Middle frontal gyrus (tissue), 1 donor: Measurements from ENCODE around the gene PPM1E.
"Not testable (repeated sequence)": the region's sequence is repeated elsewhere in the genome, so short reads cannot be mapped to it uniquely, and the experiment has no call there.

Experiments used
- DNase-seq: peaks from one replicate; pipeline ENCODE4 v3.0.0-alpha.2; 2015; ENCODE audit warnings: low spot score; ENCODE audit errors: extremely low spot score

PPM1E gene

DNA sequence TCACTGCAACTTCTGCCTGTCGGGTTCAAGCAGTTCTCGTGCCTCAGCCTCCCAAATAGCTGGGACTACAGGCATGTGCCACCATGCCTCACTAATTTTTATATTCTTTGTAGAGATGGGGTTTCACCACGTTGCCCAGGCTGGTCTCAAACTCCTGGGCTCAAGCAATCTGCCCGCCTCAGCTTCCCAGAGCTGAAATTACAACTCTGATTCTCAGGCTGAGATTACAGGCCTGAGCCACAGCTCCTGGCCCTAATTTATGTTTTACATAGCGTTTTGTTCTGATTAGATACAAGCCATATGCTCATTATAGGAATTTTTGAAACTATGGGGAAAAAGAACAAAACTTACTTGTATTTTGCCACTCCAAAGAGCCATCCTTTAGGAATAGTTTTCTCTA, 22.8 kb downstream of the PPM1E start:
- DNase-seq: not testable (repeated sequence)

- DNase-seq: no peak
These were observed 23.8 kb downstream of the PPM1E start for GRCh38 chr17:58779446-58779845.

DNA sequence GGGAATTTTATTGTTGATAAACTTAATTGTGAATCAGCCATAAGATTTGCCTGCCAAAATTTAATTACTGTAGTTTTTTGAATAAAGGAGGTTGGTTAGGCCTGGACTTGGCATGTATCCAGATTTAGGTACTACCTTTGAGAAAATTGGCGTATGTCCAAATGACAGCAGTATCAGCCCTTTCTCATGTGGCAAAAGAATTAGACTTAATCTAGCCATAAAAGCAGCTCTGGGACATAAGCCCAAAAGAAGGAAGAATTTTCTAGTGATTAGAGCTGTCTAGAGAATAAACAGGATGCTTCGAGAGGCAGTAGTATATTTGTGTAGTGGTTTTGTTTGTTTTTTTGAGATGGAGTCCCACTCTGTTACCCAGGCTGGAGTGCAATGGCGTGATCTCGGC, 27.7 kb downstream of the PPM1E start:
- no peak for DNase-seq

DNA sequence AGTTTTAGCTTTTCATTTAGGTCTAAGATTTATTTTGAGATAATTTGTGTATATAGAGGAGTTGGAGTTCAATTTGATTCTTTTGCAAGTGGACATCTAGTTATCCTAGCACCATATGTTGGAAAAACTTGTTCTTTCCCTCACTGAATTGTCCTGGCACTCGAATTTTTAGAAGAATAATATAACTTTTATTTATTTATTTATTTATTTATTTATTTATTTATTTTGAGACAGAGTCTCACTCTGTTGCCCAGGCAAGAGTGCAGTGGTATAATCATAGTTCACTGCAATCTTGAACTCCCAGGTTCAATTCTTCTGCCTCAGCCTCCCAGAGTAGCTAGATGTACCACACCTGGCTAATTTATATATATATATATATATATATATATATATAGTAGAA, 29.4 kb downstream of the PPM1E start:
- no peak for DNase-seq

GRCh38 chr17:58786586-58787295, 31.1 kb downstream of the PPM1E start:
- no peak for DNase-seq

GRCh38 chr17:58788199-58788598, 32.5 kb downstream of the PPM1E start:
- DNase-seq: no peak

GRCh38 chr17:58789160-58789559, 33.5 kb downstream of the PPM1E start:
- DNase-seq: no peak

DNA sequence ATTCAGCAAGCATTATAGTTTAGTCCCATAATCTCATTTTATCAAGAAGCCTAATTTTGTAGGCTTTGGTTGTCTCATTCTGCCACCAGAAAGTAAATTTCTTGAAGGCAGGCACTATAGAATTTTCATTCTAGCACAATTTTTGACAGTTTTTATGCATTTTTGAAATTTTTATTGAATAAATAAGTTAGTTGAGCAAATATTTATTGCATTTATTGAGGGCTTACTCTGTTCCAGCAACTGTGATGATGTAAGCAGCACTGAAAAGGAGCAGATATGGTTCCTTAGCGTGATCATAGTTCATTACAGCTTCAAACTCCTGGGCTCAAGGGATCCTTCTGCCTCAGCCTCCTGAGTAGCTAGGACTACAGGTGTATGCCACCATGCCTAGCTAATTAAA, 34.2 kb downstream of the PPM1E start:
- no peak for DNase-seq

- not testable (repeated sequence) for DNase-seq
These were observed 38.9 kb downstream of the PPM1E start for GRCh38 chr17:58794508-58794907.

- no peak for DNase-seq
These were observed 46.5 kb downstream of the PPM1E start for GRCh38 chr17:58802188-58802587.

DNA sequence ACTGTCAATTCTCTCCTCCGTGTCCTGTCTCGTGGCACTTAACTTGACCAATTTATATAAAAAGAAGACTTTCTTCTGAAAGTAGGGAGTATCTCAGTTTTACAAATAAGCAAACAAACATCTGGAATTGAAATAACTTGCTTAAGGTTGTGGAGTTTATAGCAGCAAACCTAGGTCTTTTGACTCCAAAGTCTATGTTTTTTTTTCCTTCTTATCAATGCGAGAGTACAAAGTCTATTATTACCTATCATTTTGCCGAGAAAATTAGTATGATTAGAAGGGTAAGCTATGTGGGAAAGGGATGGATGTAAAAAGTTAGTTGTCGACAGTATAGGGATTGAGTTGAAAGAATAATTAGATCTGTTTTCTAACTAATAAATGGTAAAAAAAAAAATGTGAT, 50.4 kb downstream of the PPM1E start:
- DNase-seq: no peak

DNA sequence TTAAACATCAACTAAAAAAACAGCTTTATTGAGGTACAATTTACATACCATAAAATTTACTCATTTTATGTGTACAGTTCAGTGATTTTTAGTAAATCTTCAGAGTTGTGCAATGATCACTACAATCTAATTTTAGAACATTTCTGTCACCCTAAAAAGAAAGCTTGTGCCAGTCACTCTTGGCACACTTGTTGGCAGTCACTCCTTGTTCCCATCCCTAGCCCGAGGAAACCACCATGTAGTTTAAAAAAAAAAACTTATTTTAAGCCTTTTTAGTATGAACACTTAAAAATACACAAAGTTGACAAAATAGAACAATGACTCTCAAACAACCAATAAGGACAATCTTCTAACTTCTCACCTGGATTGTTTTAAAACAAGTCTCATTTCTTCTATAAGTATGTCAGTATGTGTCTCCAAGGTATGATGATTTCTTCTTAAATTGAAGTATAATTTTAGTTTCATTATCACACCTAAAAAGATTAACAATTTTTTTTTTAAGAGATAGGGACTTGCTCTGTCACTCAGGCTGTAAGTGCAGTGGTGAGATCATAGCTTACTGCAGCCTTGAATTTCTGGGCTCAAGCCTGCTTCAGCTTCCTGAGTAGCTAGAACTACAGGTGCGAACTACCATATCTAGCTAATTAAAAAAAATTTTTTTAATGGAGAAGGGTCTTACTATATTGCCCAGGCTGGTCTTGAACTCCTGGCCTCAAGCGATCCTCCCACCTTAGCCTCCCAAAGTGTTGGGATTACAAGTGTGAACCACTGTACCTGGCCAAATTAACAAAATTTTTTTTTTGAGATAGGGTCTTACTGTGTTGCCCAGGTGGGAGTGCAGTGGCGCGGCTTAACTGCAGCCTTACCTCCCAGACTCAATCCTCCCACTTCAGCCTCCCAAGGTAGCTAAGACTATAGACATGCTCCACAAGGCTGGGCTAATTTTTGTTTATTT, 53.2 kb downstream of the PPM1E start:
- peak; percentile 13 for DNase-seq

DNA sequence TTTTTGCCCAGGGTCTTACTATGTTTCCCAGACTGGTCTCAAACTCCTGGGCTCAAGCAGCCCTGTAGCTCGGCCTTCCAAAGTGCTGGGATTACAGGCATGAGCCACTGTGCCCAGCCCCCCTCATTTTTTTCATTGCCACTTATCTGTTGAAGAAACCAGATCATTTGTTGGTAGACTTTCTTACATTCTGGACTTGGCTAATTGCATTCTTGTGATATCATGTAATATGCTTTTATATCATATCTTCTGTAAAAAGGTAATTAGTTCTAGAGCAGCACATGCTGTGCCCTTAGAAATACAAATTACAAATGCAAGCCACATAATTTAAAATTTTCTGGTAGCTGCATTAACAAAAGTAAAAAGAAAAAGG, 53.9 kb downstream of the PPM1E start:
- DNase-seq: no peak

DNA sequence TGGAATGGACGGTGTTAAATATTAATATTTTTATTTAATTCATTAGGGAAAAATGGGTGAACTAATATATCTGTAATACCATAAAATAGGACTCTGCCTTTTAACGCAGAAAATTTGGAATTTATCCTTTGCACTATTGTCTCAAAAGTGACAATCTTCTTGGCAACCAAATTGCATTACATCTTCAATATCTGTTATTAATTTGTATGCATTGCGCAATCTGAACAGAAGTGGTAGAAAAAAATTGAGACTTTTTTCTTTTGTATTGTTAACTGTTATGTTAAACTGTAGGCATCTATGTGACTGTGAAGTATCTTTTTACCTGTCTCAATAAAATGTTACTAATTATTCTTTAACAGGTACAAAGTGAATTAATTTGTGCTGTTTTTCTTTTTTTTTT, 55.6 kb downstream of the PPM1E start:
- DNase-seq: no peak

DNA sequence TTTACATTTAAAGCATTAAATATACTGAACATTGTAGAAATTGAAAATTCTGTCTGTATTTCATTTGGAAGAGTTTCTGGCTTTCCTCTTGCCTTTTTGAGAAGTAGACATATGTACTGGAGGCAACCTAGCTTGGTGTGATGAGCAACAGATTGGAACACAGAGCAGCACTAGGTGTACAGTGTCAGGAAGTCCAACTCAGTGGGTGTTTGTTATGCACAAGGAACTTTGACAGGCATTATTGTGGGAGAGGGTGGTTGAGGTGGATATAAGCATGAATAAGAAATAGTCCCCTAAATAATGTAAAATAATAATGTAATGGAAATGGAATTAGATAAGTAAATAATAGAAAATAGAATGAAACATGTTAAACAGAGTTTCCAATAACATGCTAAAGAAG, 58.1 kb downstream of the PPM1E start:
- no peak for DNase-seq

- DNase-seq: no peak
These were observed 63.0 kb downstream of the PPM1E start for GRCh38 chr17:58818654-58819053.

- no peak for DNase-seq
These were observed 66.7 kb downstream of the PPM1E start for GRCh38 chr17:58822148-58823050.

- no peak for DNase-seq
These were observed 67.4 kb downstream of the PPM1E start for GRCh38 chr17:58823051-58823525.

GRCh38 chr17:58829172-58829637, 73.6 kb downstream of the PPM1E start:
- no peak for DNase-seq

- DNase-seq: no peak
These were observed 76.1 kb downstream of the PPM1E start for GRCh38 chr17:58831780-58832179.

- DNase-seq: no peak
These were observed 76.9 kb downstream of the PPM1E start for GRCh38 chr17:58832514-58832913.
